GM18511 (cell line): ENCODE measurements around the gene GRK4.
"Not testable (repeated sequence)": the region's sequence is repeated elsewhere in the genome, so short reads cannot be mapped to it uniquely, and the experiment has no call there.

Source experiments
- ATAC-seq: cut with Tn5 transposase; IDR thresholded peaks from one replicate; pipeline ENCODE4 v1.9.1; 2021; ENCODE audit warnings: mild to moderate bottlenecking, moderate library complexity; ENCODE audit not compliant: unreplicated experiment

The GRK4 gene

DNA sequence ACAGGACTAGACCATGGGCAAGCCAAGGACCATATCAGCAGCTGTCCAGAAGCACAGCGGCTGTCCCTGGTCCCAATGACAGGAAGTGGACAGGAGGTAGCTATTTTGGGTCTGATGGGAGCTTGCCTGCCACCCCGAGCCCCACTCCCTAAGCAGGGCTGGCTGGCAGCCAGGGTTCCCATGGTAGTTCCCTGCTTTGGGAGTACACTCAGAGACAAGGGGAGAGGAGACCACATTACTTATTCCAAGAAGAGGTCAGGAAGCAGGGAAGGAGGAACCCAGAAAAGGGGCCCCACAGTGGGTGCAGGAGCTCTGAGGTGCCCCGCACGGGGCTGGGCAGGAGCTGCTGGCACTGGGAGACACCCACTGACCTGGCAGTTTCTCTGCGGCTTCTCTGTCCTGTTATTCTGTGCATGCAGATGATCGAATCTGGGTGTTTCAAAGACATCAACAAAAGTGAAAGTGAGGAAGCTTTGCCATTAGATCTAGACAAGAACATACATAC lies 74.6 kb downstream of the GRK4 start:
- no peak for ATAC-seq

- ATAC-seq = peak; percentile 3
Observed at GRCh38 chr4:3039706-3040366, 76.5 kb downstream of the GRK4 start.

GRCh38 chr4:3040452-3041191 lies 77.3 kb downstream of the GRK4 start:
- ATAC-seq = peak; percentile 57

GRCh38 chr4:3041192-3042142 lies 78.1 kb downstream of the GRK4 start:
- peak; percentile 40 for ATAC-seq

- ATAC-seq = no peak
Observed at GRCh38 chr4:3042226-3042625, 78.9 kb downstream of the GRK4 start.

GRCh38 chr4:3043282-3044020 lies 80.1 kb downstream of the GRK4 start:
- ATAC-seq = no peak

GRCh38 chr4:3044870-3045819 lies 81.8 kb downstream of the GRK4 start:
- no peak for ATAC-seq

- peak; percentile 32 for ATAC-seq
Observed at GRCh38 chr4:3046162-3046561, 82.8 kb downstream of the GRK4 start.

DNA sequence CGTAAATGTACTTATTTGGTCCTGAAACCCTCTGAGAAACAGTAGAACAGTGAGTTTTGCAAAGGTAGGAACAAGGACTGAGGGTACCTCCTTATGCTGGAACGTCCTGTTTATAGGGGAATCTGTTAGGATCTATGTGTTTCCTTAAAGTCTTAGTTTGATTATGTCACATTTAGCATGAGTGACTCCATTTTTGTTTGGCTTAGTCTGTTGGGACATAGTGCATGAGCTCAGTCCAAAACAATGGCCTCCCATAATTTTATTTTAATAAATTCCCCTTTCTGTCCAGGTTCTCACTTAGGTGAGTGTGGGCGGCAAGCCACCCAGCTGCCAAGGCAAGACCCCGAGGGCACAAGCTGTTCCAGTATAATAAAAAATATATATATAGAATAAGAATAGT lies 83.3 kb downstream of the GRK4 start:
- no peak for ATAC-seq

DNA sequence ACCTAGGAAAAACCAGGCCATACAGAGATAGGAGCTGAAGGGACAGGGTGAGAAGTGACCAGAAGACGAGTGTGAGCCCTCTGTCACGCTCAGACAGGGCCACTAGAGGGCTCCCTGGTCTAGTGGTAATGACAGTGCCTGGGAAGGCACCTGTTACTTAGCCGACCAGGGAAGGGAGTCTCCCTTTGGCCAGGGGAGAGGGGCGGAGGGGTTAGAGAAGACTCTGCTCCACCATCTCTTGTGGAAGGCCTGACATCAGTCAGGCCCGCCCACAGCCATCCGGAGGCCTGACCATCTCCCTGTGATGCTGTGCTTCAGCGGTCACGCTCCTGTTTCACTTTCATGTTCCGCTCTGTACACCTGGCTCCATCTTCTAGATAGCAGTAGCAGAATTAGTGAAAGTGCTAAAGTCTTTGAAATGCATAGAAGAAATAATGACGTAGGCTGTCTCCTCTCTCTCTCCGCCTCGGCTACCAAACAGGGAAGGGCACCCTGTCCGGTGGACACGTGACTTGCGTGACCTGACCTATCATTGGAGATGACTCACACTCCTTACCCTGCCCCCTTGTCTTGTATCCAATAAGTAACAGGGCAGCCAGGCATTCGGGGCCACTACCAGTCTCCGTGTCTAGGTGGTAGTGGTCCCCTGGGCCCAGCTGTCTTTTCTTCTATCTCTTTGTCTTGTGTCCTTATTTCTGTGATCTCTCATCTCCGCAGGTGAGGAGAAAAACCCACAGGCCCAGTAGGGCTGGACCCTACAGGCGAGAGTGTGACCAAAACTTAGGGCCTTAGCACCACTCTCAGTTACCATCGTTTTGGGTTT lies 84.3 kb downstream of the GRK4 start:
- peak; percentile 95 for ATAC-seq

DNA sequence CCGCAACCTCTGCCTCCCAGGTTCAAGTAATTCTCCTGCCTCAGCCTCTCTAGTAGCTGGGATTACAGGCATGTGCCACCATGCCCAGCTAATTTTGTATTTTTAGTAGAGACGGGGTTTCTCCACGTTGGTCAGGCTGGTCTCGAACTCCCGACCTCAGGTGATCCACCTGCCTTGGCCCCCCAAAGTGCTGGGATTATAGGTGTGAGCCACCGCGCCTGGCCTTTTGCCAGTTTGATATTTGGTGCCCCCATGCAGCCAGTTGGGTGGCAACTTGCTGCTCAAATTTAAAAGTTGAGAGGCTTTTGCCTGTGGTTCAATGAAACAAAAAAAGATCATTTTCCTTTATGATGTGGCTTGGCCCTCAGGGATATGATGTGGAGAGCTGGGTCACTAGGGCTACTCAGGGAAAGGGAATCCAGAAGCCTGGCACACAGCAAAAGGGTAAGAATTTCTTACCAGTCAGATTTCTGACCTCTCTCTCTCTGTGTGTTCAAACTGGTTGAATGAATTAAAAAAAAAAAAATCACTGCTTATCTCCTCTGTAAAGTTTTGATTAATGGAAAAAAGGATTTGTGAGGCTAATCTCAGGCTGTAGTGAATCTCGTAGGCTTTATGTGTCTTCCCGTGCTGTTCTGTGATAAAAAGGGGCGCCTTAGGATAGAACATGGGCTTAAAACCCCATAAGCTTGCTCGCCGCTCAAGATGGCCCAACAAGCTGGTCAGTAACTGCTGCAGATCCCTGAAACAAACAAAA lies 87.9 kb downstream of the GRK4 start:
- ATAC-seq = not testable (repeated sequence)

DNA sequence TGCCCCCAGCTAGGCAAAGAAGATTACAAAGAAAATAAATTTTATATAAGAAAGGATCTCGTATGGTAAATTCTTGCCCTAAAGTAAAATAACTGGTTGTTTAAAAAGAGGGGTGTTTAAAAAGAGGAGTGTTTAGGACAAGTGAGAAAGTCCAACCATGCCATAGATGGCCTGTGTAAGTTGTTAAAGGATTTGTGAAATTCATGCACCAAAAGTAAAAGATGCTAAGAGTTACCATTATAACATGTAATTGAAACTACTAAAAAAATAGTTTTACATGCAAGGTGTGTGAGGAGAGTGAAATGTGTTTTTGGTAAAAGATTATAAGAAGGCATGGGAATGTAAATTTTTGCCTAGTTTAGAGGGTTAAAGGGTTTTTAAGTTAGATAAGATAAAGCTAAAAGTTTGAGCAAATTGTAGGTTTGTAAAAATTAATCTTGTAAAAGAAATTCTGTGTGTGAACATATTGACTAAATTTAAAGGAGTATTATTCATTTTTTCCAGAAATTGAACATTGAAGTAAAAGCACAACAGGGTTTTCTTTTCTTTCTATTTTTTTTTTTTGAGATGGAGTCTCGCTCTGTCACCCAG lies 90.9 kb downstream of the GRK4 start:
- ATAC-seq = no peak

DNA sequence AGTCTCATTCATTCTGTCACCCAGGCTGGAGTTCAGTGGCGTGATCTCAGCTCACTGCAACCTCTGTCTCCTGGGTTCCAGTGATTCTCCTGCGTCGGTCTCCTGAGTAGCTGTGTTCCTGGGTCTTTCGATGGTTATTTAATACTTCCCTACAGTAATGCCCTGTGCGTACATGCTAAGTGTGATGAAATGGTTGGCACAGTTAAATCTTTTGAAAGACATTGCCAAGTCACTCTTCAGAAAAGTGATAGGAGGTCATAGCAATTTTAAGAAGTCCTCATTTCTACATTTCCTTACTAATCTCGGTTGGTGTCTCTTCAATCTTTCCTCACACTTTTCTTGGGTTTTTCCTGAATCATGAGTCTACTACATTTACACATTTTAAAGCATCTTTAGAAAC lies 96.6 kb downstream of the GRK4 start:
- ATAC-seq = no peak

DNA sequence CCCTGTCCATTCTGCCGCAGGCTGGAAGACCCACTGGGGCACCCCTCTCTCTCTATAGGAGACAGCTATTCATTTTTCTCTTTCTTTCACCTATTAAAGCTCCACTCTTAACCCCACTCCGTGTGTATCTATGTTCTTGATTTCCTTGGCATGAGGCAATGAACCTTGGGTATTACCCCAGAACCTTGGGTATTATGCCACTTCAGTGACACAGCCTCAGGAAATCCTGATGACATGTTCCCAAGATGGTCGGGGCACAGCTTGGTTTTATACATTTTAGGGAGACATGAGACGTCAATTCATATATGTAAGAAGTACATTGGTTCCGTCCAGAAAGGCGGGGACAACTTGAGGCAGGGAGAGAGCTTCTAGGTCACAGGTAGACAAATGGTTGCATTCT lies 97.6 kb downstream of the GRK4 start:
- ATAC-seq = no peak

GRCh38 chr4:3062471-3062870 lies 99.1 kb downstream of the GRK4 start:
- ATAC-seq = no peak

- ATAC-seq = no peak
Observed at GRCh38 chr4:3065551-3065950, 102.2 kb downstream of the GRK4 start.

DNA sequence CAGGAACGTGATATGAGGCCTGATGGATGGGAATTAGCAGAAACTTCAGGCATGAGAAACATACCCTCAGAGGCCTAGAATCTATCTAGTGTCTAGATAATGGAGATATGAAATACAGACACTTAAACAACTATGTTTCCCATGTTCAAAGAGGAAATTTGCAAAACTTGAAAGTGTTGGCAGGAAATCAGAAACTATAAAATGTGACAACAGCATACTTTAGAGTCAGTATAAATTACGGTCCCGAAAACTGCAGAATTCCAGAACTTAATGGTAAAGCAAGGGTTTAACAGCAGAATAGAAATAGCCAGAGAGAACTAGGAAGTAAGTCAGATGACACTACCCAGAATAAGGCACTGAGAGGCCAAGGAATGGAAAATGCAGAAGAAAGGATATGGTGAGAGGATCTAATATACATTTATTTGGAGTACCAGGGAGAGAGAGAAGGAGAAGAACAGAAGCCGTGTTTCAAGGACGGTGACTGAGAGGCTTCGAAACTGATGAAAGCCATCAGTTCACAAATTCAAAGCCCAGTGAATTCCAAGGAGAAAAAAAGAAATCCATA lies 103.5 kb downstream of the GRK4 start:
- no peak for ATAC-seq
